ENCODE results near the gene REXO1.
"Not testable (repeated sequence)": the region's sequence is repeated elsewhere in the genome, so short reads cannot be mapped to it uniquely, and the experiment has no call there.

The REXO1 gene

DNA sequence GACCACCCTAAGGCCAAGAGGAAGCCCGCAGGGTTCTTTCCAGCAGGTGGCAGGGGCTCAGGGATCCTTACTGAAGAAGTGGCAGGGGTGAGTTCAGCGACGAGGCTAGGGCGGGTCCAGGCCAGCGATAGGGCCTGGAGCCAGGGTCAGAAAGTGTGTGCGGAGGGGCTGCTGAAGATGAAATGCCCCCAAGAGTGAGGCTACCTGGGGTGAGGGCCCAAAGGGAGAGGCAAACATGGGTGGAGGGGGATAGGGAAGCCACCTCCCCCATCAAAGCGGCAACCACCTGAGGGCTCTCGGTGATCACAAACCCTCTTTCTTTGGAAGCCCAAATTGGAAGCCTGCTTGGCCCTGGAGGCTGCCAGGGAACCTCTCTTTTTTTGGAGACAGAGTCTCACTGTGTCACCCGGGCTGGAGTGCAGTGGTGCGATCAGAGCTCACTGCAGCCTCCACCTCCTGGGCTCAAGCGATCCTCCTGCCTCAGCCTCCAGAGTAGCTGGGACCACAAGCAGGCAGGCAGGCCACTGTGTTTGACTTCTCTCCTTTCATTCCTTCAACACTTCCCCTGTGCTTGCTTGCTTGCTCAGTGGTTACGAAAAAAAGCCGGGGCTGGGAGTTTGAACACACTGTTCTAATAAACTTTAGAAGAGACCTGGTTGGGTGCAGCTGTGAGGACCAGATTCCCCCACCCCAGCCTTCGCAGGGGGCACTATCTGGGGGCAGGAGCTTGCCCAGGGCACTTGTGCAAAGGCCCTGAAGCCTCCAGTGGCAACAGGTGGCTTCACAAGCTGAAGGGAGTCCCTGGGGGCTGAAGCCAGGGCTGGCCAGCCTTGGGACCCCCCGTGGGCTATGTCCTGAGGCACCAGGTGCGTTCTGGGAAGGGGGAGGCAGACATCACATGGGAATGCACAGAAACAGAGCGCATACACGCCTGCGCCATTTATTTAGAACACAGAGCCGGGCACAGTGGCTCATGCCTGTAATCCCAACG, 34.8 kb downstream of the REXO1 start:
- no peak for DNase-seq

DNA sequence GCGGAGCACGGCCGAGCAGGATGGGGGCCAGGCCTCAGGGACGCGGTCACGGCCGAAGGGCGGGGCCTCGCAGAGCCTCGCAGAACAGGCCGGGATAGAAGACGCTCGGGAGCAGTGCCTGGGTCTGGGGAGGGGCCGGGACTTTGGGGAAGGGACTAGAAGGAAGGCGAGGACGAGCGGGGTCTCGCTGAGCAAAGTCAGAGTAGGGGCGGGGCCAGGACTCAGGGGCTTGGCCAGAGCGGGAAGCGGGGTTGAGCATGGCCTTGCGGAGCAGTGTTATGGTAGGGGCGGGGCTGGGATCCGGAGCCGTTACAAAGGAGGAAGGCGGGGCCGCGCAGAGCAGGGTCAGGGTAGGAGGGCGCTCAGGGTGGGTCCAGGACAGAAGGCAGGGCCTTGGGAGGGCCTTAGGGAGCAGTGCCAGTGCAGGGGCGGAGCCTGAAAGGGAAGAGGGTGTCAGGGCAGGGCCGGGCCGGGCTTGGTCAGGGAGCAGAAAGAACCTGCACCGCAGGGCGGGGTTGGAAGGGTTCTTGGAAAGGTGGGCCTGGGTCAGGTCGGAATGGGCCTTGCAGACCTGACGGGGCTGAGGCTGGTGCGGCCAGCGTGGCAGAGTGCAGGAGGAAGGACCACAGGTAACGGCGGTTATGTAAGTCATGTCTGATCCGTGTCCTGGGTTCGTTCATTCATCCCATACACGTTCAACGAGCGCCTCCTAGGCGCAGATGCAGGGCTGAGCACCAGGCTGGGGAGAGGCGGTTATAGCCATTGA, 35.7 kb downstream of the REXO1 start:
- DNase-seq: peak; percentile 78 to 79

DNA sequence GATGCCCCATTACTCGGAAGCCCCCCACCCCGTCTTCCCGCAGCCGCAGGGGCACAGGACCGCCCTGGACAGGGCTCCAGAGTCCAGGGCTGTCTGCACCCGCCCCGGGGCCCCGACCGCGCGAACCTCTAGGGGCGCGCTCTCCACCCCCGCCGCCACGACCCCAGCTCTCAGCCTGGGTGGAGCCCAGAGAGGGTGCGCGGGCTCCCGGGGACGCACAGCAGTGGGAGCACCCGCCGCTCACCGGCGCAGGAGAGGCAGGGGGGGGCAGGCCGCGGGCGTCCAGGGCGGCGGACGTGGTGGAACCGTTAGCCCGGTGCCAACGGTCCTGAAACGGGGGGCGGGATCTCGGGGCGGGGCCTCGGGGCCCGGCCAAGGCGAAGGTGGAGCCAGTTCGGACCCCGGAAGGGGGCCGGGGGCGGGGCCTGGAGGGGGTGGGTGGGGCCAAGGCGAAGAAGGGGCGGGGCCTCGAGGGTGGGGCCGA, 36.3 kb downstream of the REXO1 start, which contains the start of gene ATP8B3:
Gene ATP8B3 (minus strand): TSS at position 335 of the 484 bp plus-strand sequence. CDS start 540 bp downstream, outside the sequence.
- no peak for DNase-seq

DNA sequence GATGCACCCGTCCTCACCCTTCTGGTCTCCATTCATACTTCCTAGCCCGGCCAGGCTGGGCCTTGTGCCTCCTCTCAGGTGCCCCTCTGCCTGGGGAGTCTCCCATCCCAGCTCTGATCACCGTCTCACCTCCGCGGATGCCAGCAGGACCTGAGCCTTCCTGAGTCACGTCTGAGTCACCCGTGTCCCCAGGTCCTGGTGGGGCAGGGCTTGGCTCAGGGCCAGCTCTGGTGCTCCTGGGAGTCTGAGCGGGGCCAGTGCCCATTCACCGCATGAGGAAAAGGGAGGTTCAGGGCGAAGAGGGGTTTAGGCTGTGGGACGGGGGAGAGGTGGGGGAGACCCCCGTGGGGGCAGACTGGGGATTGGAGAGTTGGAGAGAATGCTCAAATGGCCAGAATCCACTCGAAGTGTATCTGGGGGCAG, 36.8 kb downstream of the REXO1 start:
- DNase-seq: peak; percentile 41 to 52

DNA sequence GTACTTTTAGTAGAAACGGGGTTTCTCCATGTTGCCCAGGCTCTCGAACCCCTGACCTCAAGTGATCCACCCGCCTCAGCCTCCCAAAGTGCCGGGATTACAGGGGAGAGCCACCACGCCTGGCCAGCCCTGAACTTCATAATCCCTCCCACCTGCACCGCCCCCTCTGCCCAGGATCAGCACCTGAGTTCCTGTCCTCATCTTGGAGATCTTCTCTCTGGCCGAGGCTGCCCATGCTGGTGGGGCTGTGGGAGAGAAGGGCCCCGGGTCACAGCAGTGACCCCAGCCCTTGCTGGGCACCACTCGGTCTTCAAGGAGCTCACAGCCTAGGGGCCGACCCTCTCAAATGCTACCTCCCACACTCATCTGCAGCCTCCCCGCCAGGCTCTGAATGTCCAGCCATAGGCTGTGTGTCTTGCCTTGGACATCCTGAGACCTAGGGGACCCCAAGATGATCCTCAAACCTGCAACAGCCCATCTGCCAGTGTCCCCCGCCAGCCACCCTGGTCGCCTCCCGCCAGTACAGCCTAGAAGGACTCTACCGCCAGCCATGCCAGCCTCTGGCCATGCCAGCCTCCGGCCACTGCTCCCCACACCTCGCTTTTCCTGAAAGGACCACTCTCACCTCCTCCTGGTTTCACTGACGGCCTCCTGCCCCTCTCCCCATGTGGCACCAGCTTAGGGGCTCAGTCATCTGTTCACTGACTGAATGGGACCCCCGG, 37.7 kb downstream of the REXO1 start:
- DNase-seq: no peak

DNA sequence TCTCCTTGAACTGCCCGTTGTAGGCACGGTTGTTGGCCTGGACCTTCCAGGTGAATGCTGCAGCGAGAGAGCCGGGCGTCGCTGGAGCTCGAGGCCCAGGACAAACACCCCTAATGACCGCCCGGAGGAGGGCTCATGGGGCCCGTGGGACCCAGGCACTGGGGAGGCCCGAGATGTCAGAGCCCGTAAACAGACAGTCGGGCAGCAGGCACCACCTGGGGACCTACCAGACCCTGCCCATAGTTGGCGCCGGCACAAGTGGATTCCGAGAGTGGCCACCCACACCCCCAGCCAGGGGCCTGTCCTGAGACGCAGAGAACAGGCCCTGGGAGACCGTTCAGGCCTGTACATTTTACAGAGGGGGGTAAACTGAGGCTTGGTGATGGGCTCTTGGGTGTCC, 38.6 kb downstream of the REXO1 start:
- no peak for DNase-seq

DNA sequence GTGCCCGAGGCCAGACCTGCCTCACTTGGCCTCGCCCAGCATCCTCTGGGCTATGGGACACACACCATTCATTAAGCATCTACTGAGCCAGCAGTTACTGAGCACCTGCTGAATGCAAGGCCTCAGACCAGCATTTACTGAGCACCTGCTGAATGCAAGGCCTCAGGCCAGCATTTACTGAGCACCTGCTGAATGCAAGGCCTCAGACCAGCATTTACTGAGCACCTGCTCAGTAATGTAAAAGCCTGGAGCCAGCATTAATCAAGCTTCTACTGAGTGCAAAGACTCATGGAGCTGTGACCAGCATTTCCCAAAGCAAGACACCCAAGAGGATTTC, 39.9 kb downstream of the REXO1 start:
- no peak for DNase-seq

DNA sequence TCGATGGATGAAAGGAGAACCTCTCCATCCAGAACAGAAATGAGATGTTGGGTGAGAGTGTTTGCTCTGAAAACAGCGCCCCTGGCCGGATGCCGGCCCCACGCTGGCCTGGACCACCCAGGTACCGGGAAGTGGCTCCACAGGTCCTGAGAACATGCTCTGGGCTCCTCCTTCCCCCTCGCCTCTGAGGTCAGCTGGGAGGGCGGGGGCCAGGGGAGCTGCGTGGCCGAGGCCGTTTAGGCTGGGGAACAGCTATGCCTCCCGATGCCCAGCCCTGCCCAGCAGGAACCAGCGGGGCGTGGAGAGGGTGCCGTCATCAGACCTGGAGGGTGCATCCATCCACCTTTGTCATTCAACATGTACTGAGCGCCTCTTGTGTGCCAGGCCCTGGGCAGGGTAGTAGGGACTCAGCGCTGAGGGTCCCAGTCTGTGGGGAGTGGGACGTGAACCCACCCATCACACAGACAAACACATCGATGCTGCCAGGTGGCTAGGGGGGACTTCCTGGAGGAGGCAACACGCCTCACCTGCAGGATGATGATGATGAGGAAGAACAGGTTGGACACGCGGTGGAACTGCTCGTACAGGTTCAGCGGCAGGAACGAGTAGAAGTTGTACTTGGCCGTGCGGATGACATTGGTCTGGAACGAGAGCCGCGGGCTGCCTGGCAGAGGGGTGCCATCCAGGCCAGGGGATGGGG, 40.4 kb downstream of the REXO1 start:
- DNase-seq: no peak

DNA sequence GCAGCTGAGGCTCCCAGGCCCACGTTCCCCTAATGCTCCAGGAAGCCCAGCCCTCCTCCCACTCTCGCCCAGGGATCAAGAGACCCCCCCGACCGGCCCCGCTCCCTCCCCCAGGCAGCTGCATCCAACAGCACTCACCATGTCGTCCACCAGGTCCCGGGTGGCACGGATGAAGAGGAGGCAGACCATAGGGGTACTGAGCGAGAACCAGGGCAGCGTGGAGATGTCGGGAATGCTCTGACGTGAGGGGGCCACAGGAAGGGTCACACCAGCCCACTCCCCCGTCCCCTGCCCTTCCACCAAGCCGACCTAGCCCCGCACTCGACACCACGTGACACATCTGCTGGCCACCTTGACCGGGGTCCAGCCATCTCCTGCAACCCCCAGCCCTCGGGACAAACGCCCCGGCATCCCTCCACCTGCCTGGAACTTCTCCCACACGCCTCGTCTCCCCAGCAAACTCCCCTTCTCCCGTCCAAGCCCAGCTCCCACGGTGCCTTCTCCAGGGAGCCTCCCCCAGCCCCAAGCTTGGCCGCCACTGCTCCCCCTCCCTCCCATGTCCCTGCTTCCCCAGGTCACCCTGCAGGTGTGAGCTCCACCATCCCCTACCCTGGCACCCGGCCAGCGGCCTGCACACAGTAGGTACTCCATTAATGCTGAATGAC, 41.1 kb downstream of the REXO1 start:
- DNase-seq: no peak

DNA sequence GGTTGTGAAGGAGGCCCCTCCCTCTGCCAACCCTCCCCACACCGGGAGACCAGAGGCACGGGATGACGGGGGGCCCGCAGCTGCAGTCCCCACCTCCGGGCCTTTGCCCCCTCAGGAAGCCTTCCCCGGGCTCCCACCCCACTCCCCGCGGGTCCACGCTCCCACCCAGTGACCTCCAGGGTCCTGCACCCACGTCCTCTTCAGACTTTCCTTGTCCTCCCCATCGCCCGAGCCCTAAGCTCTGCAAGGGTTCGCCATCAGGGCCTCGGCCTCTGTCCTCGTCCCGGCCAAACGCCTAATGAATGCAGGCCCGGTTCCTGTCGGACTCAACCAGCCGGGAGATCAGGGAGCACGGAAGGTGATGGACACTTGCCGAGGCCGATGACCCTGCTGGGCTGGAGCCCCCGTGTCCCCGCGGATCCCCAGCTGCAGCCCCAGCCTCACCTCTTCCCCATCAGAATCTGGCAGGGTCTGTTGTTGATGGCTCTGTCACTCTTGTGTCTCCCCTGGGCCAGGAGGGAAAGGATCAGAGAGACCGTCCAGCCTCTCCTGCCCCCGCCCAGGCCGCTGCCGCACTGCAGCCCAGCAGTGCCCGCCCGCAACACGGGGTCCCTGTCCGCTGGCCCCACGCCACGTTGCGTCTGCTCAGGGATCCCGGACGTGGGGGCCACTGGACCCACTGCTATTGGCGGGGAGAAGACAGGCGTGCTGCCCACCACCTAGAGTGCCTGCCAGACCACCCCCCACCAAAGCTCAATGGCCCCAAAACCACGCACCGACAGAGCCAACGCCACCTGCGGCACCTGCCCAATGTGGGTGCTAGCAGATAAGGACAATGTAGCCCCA, 41.9 kb downstream of the REXO1 start:
- DNase-seq: no peak

DNA sequence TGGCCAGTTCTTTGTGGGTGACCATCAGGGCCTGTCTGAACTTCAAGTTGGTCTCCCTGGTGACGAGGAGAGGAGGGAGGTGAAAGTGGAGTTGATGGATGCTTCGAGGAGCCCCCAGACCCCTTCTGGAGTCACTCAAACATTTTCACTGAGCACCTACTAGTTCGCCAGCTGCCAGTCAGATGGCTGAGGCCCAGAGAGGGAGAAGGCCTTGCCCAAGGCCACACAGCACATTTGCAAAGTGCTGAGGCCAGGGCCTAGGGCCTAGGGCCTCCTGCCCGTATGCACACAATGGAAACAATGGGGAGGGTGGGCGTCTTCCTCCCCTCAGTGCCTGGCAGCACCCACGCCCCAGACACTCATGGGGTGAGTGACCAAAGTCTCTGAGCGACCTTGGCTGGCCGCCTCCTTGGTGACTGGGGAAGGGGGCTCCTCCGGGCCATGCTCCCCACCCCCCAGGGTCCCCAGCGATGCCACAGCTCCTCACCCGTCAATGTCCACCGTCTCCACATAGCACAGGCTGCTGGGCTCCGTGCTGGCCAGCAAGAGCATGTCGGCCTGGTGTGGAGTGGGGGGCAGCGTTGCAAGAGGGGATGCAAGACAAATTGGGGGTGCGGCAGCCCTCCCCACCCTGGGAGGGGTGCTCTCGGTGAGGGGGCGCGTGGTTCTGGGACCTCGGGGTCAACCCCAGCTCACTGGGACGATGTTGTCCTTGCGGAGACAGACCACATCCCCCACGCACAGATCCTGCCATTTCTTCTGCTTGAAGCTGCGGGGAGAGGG, 42.7 kb downstream of the REXO1 start:
- no peak for DNase-seq

DNA sequence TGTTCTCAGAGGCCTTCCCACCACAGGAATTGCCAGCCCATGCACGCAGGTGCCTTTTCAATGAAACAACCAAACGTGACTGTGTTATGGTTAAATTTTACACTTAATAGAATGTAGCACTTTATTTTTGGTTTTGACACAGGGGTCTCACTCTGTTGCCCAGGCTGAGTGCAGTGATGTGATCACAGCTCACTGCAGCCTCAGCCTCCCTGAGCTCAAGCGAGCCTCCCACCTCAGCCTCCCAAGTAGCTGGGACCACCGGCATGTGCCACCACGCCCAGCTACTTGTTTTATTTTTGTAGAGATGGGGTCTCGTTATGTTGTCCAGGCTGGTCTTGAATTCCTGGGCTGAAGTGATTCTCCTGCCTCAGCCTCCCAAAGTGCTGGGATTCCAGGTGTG, 43.4 kb downstream of the REXO1 start:
- no peak for DNase-seq

DNA sequence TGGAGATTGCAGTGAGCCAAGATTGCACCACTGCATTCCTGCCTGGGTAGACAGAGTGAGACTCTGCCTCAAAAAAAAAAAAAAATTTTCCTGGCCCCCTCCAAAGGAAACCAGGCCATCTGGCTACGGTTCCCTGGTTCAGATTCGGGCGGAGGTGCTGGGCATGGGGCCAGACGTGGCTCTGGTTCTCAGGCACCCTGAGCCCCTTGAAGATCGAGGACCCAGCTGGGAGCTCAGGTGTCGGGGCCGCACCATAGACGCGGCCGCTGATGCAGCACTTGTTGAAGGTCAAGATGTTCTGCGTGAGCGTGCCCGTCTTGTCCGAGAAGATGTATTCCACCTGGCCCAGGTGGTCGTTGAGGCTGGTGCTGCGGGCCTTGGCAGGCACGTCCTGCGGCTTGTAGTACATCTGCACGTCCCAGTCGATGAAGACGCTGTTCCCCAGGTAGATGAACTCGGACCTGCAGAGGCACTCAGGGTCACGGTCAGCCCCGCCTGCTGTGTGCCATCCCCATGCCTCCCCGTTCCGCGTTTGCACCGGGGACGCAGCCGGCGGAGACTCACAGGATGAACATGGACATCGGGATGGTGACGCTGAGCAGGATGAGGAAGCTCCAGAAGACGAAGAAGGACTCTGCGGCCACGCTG, 48.5 kb downstream of the REXO1 start:
- DNase-seq: no peak

DNA sequence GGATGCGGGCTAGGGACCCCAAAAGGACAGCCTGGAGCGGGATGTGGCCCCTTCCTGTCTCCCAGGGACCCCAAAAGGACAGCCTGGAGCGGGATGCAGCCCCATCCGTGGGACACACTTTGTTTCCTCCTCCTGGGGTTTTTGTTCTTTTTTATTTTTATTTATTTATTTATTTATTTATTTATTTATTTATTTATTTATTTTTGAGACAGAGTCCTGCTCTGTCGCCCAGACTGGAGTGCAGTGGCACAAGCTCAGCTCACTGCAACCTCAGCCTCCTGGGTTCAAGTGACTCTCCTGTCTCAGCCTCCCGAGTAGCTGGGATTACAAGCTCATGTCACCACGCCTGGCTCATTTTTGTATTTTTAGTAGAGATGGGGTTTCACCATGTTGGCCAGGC, 51.0 kb downstream of the REXO1 start:
- DNase-seq: not testable (repeated sequence)

DNA sequence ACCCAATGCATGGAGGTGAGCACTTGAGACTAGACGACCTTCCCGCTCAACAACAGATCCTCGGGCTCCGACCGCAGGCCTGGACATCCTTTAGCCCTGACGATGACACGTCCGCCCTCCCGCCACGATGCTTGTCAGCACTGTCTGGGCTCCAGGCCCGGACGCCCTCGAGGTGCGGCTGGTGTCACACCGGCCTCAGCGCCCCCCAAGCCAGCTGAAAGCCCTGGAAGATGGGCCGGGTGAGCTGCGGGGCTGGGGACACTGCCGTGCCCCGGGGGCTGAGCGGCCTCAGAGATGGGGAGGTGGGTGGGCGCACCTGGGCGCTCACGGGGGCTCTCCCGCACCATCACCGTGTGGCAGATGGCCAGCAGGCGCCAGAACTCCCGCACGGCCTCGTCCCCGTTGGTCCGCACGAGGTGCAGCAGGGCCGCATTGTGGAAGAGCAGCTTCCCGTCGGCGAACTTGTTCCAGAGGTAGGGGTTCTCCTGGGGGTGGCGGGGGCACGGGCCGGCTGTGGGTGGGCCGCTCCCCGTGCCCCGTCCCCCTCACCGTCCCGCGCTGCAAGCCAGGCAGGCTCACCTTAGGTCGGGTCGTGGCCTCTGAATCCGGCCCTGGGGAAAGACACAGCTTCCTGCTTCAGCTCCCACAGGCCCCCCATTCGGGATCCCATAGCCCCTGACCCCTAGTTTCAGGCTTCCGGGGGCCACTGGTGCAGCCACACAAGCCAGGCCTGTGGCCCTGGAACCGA, 51.7 kb downstream of the REXO1 start:
- DNase-seq: no peak

DNA sequence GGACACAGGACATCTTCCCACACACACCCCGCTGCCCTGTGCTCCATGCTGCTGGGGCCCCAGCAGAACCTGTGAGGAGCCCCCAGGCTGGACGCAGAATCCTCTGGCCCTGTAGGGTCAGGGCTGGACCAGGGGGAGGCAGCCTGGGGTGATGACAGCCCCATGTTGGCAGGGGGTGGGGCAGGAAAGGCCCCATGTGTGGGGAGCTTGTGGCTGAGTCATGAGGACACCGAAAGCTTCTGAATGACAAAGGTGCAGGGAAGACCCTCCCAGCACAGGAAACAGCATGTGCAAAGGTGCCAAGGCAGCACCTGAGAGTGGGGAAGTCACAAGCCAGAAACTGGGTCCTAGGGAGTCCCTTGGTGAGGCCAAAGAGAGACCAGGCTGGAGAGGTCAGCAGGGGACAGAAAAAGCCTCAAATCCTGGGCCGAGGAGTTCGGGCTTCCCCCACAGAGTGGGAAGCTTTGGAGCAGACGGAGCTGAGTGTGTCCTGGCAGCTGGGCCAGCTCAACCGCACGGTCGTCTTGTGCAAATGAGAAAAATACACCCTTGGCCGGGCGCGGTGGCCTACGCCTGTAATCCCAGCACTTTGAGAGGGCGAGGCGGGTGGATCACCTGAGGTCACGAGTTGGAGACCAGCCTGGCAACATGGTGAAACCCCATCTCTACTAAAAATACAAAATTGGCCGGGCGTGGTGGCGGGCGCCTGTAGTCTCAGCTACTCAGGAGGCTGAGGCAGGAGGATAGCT, 53.7 kb downstream of the REXO1 start:
- DNase-seq: no peak

DNA sequence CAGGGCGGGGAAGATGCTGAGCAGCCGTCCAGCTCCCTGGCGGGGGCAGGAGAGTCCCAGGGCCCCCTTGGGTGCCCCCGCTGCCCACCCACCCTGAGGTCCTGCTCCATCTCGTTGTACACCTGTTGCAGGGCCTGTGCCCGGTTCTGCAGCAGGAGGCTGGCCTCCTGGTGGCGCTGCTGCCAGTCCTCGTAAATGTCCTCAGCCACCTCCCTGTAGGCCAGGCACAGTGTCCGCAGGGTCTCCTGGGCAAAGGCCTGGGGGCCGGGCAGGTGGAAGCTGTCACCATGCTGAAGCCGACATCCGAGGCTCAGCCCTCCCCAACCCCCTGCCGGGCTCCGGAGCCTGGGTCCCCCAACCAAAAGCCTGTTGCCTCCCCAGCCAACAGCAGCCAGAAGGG, 56.4 kb downstream of the REXO1 start:
- DNase-seq: no peak
